Prostate gland (tissue), 2 donors: ENCODE data around the gene SPDL1. TPM values are rescaled to one million over a fixed set of nuclear protein-coding genes. Genes with fewer than 3 reads are reported as not detected.

ENCODE experiments used
- DNase-seq: peaks from one replicate; pipeline ENCODE4 v3.0.0-alpha.2; 2019; ENCODE audit warnings: low spot score
- H3K27ac ChIP-seq, 2 donors: fragments of 200-600 bp; sonication (generic); 2 replicates each; pipeline ENCODE4 v1.5.1; 2017 to 2019
- H3K27me3 ChIP-seq: fragments of 200-600 bp; sonication (generic); replicated peaks from 2 replicates; pipeline ENCODE4 v1.5.1; 2019; ENCODE audit not compliant: insufficient read depth
- H3K36me3 ChIP-seq, 2 donors: fragments of 200-600 bp; sonication (generic); 1 replicate in 1 of 2; 2 replicates in 1 of 2; pipeline versions ENCODE4 v1.5.1 to v1.8.1; 2017 to 2019
- H3K4me1 ChIP-seq: fragments of 200-600 bp; sonication (generic); replicated peaks from 2 replicates; pipeline ENCODE4 v1.5.1; 2019
- H3K4me3 ChIP-seq, 2 donors: fragments of 200-600 bp; sonication (generic); 2 replicates each; pipeline ENCODE4 v1.5.1; 2017 to 2019
- H3K9me3 ChIP-seq: fragments of 200-600 bp; sonication (generic); 2 replicates; pipeline ENCODE4 v1.5.1; 2017
- CTCF ChIP-seq, 4 experiments: fragments of 200-600 bp in 2 of 4; fragments of 450-650 bp in 2 of 4; sonication (generic) in 2 of 4; IDR thresholded peaks; 1 replicate in 3 of 4; 2 replicates in 1 of 4; pipeline ENCODE4 v1.5.1; 2016 to 2019; ENCODE audit warnings: antibody characterized with exemption in 4 of 4, mild to moderate bottlenecking in 2 of 4, moderate library complexity in 2 of 4
- POLR2A ChIP-seq: fragments of 450-650 bp; IDR thresholded peaks from one replicate; pipeline ENCODE4 v1.6.1; 2016; ENCODE audit warnings: antibody characterized with exemption, mild to moderate bottlenecking
- POLR2AphosphoS5 ChIP-seq: sonication (generic); formaldehyde crosslinking; IDR thresholded peaks from one replicate; pipeline ENCODE4 v1.6.1; 2017; ENCODE audit warnings: antibody characterized with exemption
- WGBS: methylation state at CpG from one replicate; pipeline ENCODE4 v1.1.5; 2018; 5-methylcytosine and 5-hydroxymethylcytosine counted together
- intact Hi-C: fragments of 100-400 bp; cut with DNase I; formaldehyde crosslinking; loops from one replicate; pipeline ENCODE4 v1.14.2; 2022
- total RNA-seq, 2 donors: library from RNA; depleted of rRNA; stranded (reverse); fragments of >200 nt; gene quantifications; one replicate each; pipeline ENCODE4 v1.1.0, GENCODE V29; 2016

Gene SPDL1
- total RNA-seq, 2 donors from 2014 or later, result 9.0 to 12.6 TPM

GRCh38 chr5:169590602-169591001 is 7.0 kb downstream of the SPDL1 start:
- Histone ChIP-seq H3K27me3 (no peaks in the 10 kb centered on the region), H3K4me3 (no peak overlapping the region), H3K27ac (no peak overlapping the region), H3K36me3 (no peaks in the 10 kb centered on the region), H3K4me1 (no peaks in the 10 kb centered on the region), H3K9me3 (no peaks in the 10 kb centered on the region)
- no peak for TF ChIP-seq POLR2A
- TF ChIP-seq POLR2AphosphoS5, result no peak
- no peak for TF ChIP-seq CTCF (IDR thresholded peaks at IDR 0.05)
- DNase-seq, result no peak
- intact Hi-C loops, result no loop called here
- WGBS, result 92% methylated on average over 3 of the region's 3 CpGs

GRCh38 chr5:169591636-169592035 is 8.1 kb downstream of the SPDL1 start:
- 0% methylated on average over 1 of the region's 1 CpG for WGBS
- H3K27ac ChIP-seq, result no peak overlapping the region
- intact Hi-C loops, result no loop called here
- H3K4me3 ChIP-seq, result no peak overlapping the region
- no peaks in the 10 kb centered on the region for H3K27me3 ChIP-seq
- no peak for DNase-seq
- TF ChIP-seq POLR2AphosphoS5 (no peak), POLR2A (no peak), CTCF (IDR thresholded peaks at IDR 0.05) (no peak)
- no peaks in the 10 kb centered on the region for H3K9me3 ChIP-seq
- no peaks in the 10 kb centered on the region for H3K4me1 ChIP-seq
- no peaks in the 10 kb centered on the region for H3K36me3 ChIP-seq

DNA sequence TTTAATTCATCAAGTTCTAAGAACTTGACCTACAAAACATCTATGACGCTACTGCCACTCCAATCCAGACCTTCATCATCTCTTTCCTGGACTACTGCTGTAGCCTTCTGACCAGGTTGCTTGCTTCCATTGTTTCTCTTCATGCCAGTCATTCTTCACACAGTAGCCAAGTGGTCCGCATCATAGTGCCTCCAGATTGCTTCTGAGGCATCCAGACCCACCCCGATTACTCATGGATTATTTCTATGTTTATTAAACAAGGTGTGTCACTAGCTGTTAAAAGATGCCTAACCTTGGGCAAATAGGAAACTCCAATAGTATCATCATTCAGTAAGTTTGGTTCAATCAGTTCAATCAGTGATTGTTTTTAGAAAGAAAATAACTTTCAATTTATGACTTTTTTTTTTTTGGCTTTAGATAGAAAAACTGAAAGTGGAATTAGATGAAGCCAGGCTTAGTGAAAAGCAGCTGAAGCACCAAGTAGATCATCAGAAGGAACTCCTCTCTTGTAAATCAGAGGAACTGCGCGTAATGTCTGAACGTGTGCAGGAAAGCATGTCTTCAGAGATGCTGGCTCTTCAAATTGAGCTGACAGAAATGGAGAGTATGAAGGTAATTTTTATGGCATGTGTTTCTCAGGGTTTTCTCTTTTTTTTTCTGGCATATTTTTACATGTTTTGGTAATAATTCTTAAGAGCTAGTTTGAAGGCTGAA is 9.5 kb downstream of the SPDL1 start:
- no peak overlapping the region for H3K27ac ChIP-seq
- intact Hi-C loops, result no loop called here
- no peaks in the 10 kb centered on the region for H3K36me3 ChIP-seq
- no peaks in the 10 kb centered on the region for H3K9me3 ChIP-seq
- H3K4me3 ChIP-seq, result no peak overlapping the region
- TF ChIP-seq POLR2A (no peak), POLR2AphosphoS5 (no peak), CTCF (IDR thresholded peaks at IDR 0.05) (no peak)
- H3K4me1 ChIP-seq, result no peaks in the 10 kb centered on the region
- H3K27me3 ChIP-seq, result no peaks in the 10 kb centered on the region
- 94% methylated on average over 6 of the region's 6 CpGs for WGBS
- DNase-seq, result no peak

DNA sequence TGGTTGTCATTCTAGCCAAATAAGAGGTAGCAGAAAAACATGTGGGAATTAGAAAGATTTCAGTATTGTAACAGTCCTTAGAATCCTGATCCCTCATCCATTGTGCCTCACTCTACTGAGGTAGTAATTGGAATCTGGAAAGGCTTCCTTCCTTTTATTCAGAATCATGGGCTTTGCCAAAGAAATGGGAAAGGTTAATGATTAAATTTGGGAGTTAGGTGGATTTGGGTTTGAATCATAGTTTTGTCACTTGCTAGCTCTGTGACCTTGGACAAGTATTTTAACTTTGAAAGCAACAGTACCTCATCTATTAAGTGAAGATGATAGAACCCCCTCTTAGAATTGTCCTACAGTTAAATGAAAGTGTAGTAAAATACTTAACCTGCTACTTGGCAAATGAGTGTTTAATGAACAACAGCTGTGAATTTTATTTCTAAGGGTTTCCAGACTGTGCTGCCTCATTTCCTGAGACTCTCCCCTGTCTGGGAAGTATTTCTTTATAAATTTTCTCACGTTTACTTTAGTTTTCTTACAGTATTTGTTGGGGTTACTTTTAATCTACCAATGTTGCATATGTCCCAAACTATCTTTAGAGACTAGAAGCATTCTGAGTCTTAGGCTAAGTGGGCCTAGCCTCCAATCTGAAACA is 11.7 kb downstream of the SPDL1 start:
- DNase-seq, result no peak
- no peaks in the 10 kb centered on the region for H3K4me1 ChIP-seq

More for the DNA sequence above, 11.7 kb downstream of the SPDL1 start:
- H3K27ac ChIP-seq, result no peak overlapping the region
- intact Hi-C loops, result no loop called here
- no peak overlapping the region for H3K4me3 ChIP-seq
- TF ChIP-seq POLR2AphosphoS5 (no peak), POLR2A (no peak), CTCF (IDR thresholded peaks at IDR 0.05) (no peak)
- no peaks in the 10 kb centered on the region for H3K27me3 ChIP-seq
- H3K9me3 ChIP-seq, result no peaks in the 10 kb centered on the region
- H3K36me3 ChIP-seq, result no peaks in the 10 kb centered on the region
- WGBS, result 92% methylated on average over 1 of the region's 1 CpG
